ENCODE measurements around the gene TSEN34.
"Not testable (repeated sequence)": the region's sequence is repeated elsewhere in the genome, so short reads cannot be mapped to it uniquely, and the experiment has no call there.

Gene TSEN34

DNA sequence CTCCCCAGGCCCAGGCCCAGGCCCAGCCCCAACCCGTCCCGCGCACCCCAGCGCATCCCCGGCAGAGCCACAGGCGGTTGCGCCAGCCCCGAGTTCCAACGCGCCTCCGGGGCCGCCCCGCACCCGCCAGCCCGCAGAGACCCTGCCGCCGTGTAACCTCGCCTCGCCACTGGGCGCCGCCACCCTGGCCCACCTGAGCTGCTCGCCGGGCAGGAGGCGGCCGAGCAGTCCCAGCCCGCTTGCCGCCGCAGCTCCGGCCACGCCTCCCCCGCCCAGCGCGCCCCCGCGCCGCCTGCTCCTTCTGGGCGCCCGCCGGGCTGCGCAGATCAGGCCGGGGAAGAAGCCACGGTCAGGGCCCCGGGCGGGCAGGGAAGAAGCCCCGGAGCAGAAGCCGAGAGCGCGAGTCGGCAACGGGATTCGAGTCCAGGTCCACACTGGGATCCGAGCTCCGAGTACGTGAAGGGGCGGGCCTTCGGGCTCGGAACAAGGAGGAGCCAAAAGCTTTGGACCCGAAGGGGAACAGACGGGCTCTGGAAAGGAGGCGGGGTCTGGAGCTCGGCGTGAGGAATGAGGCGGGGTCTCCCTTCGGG, 1.9 kb upstream of the TSEN34 start, which contains the start of gene MBOAT7:
MBOAT7 (minus strand) TSS at position 436 of the 590 bp plus-strand sequence. CDS start 1,072 bp downstream, outside the sequence.
- no peak for DNase-seq

DNA sequence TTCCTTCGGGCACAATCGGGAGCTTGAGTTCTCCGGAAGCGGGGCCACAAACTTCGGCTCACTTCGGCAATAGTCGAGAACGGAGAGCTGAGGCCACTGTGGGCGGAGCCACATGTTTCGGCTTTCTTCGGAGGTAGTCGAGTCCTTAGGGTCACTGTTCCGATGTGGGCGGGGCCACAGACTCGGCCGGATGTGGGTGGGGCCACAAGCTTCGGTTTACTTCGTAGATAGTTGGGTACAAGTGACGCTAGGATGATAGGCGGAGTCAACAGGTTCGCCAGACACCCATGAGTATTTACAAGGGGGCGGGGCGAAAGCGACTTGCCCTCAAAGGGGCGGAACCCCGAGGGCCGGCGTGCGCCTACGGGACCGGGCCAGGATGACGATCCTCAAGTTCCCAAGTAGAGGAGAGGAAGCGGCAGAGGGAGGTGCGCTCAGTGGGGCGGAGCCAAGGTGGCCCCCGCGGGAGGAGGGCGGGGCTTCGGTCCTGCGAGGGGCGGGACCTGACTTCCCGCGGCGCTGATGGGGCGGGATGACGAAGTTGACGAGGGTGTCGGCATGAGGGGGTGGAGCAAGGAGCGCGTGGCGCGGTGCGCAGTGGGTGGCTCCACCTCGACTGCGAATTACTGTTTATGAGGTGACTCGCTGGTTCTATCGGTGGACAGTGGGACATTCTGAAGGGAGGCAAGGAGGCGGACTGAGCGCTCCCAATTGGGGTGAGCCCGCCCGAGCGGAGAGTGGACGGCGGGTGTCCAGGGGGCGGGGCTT, 1.2 kb upstream of the TSEN34 start:
- peak; percentile 100 for DNase-seq

DNA sequence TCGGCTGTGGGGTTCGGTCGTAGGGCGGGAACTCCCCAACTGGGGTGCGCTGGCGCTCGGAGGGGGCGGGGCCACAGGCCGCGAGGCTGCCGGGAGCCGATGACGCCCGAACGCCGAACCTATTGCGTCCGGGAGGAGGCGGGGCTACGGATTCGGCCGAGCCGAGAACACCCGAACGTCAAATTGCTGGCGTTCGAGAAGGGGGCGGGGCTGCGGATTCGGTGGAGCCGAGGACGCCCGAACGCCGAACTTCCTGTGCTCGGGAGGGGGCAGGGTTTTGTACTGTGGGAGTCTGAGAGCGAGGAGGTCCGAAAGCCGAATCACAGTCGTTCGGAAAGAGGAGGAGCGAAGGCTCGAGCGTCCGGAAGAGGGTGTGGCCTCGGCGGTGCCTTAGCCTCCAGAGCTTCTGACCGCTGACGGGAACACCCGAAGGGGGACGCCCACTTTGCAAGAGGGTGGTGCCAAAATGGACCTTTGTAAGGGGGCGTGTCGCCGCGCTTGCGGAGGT, 551 bp upstream of the TSEN34 start:
- peak; percentile 100 for DNase-seq

DNA sequence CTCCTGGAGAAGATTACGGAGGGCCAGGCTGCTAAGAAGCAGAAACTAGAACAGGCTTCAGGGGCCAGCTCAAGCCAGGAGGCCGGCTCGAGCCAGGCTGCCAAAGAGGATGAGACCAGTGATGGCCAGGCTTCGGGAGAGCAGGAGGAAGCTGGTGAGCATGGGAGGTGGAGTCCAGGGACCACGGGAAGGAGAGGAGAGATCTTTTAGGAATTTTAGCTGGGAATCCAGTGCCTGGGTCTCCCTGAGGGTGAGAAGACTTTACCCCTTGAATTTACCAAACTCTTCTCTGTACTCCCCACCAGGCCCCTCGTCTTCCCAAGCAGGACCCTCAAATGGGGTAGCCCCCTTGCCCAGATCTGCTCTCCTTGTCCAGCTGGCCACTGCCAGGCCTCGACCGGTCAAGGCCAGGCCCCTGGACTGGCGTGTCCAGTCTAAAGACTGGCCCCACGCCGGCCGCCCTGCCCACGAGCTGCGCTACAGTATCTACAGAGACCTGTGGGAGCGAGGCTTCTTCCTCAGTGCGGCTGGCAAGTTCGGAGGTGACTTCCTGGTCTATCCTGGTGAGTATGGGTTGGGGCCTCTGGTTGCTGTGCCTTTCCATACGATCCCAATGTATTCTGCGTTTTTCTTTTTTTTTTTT, 824 bp downstream of the TSEN34 start:
- no peak for DNase-seq

DNA sequence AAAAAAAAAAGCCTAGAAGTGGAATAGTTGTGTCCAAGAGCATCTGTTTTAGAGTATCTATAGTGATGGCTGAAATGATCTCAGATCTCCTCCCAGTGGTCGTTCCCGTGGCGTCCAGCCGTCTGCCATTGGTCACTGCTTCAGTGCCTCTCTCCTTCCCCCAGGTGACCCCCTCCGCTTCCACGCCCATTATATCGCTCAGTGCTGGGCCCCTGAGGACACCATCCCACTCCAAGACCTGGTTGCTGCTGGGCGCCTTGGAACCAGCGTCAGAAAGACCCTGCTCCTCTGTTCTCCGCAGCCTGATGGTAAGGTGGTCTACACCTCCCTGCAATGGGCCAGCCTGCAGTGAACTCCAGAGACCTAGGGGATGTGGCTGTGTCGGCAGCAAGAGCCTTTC, 1.9 kb downstream of the TSEN34 start:
- DNase-seq = no peak

DNA sequence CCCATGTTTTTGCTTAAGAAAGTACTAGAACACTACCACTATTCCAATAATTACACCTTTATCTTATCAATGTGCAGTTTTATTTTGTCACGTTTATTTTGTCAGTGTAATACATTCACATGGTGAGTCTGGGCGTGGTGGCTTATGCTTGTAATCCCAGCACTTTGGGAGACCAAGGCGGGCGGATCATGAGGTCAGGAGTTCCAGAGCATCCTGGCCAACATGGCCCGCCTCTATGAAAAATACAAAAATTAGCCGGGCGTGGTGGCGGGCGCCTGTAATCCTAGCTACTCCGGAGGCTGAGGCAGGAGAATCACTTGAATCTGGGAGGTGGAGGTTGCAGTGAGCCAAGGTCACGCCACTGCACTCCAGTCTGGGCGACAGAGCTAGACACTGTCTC, 3.4 kb downstream of the TSEN34 start:
- DNase-seq = not testable (repeated sequence)

DNA sequence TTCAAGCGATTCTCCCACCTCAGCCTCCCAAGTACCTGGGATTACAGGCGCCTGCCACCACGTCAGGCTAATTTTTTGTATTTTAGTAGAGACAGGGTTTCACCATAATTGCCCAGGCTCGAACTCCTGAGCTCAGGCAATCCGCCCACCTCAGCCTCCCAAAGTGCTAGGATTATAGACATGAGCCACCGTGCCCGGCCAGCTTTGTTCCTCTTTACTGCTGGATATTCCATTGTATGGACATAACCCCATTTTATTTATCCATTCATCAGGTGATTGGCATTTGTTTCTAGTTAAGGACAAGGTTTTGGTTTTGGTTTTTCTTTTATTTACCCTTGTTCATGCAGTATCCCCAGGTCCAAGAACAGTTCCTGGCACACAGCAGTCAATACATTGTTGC, 5.4 kb downstream of the TSEN34 start:
- no peak for DNase-seq

DNA sequence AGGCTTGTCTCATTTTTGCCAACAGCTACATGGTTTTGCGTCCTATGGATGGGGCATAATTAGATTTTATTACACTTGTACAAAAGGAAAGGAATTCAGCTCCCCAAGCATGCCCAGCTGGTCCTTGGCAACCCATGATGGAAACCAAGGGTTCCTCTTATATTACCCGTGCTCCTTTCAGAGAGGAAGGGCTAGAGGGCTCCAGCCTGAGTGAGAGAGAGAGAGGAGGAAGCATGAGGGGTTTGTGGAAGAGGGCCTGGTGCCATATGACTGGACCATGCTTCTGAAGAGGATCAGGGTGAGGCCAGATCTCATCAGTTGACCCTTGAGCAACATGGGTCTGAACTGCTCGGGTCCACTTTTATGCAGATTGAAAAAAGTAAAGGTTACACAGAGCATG, 6.0 kb downstream of the TSEN34 start:
- DNase-seq = no peak

DNA sequence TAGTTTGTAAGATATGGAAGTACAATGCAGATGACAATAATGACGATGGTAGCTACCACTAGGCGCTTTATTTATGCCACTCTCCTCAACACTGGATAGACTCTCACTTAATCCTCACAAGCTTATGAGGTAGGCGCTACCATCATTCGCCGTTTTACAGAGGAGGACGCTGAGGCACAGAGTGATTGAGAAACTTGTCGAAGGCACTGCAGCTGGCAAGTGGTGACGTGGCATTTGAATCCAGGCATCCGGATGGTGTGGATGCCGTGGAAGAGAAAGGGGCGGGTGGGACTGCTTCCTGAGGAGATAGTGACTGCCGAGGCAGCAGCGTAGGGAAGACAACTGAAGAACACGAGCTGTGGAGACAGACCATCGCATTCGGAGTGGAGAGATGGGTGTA, 8.3 kb downstream of the TSEN34 start:
- no peak for DNase-seq

DNA sequence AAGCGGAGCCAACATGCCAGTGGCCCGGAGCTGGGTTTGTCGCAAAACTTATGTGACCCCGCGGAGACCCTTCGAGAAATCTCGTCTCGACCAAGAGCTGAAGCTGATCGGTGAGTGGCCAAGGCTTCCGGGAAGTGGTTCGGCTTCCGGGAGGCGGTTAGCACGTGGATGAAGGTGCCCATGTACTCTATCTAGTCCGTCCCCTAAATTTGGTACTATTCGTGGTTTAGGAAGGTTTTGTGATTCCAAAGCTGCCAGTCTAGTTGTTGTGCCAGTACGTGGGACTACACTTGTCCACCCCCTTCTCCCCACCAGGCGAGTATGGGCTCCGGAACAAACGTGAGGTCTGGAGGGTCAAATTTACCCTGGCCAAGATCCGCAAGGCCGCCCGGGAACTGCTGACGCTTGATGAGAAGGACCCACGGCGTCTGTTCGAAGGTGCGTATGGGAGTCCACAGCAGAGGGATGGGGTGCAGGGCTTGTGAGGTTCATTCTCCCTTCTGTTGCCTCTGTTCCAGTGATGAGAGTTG, 10.1 kb downstream of the TSEN34 start:
- DNase-seq = no peak

DNA sequence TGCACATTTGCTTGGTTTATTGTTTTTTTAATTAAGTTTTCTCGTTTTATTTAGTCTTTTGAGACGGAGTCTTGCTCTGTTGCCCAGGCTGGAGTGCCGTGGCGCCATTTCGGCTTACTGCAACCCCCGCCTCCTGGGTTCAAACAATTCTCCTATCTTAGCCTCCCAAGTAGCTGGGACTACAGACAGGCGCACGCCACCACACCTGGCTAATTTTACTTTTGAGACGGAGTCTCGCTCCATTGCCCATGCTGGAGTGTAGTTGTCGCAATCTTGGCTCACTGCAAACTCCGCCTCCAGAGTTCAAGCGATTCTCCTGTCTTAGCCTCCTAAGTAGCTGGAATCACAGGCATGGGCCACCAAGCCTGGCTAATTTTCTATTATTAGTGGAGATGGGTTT, 10.9 kb downstream of the TSEN34 start:
- no peak for DNase-seq

DNA sequence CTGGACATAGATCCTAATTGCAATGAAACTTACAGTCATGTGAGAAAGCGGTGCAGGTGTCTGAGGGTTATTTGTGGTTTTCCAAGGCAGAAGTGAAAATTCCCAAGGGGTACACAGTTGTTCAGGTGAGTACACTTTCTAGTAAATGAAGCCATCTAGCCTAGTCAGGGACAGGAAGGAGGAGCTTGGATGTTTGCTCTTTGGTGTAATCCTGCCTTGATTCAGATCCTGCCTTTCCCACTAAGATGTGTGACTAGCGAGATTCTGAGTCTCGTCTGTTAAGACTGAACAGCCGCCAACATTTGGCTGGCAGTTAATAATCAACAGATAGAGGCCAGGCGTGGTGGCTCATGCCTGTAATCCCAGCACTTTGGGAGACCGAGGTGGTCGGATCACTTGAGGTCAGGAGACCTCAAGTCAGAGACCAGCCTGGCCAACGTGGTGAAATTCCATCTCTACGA, 12.1 kb downstream of the TSEN34 start:
- no peak for DNase-seq

DNA sequence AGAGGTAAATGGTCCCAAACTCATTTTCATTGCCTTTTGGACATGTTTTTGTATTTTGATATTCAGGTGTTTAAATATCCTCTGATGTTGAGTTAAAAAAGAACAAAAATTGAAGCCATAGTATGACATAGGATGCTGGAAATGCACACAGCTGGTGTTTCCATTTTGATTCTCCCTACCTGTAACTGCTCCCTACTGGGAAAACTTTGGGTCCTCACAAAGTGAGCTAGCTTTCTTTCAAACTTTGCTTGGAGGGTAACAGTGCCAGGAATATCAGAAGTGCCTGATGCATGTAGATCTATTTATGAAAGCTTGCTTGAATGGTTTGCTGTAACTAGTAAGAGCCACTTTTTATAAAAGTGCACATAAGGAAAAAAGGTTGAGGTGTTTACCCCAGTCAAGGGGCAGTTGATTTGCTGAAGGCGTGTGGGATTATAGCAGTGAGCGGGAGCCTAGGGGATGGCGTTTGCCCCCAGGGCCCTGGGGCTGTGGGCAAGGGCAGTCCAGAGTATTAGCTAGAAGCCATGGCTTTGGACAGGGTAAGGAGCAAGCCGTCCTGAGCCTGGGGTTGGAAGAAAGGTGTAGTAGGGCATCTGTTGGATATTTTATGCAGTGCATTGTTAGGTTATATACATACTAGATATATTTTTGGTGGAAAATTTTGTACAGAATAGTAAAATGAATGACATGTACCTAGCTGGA, 13.8 kb downstream of the TSEN34 start:
- DNase-seq = no peak

DNA sequence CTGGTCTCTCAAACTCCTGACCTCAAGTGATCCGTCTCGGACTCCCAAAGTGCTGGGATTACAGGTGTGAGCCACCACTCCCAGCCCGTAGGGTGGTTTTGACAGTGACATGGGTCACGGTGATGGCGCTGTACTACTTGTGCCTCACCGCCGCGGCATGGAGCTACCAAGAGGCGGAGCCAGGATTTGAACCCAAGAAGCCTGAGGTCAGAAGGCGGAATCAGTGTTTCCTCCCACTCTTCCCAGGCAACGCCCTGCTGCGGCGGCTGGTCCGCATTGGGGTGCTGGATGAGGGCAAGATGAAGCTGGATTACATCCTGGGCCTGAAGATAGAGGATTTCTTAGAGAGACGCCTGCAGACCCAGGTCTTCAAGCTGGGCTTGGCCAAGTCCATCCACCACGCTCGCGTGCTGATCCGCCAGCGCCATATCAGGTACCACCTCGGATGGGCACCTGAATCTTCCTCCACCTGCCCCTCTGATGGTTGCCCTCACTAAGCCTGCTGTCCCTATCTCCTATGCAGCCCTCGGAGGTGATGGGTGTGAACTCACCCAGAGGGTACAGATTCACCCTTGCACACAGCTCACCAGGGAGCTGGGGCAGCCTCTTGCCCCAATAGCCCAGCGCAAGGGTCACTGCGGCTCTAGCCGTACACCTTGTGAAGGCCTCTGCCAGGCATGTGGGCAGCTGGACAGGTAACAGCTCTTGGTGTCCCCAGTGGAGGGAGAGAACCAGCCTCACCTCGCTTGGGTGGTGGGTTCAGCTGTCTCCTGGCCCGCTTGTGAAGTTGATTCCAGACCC, 15.1 kb downstream of the TSEN34 start:
- no peak for DNase-seq

DNA sequence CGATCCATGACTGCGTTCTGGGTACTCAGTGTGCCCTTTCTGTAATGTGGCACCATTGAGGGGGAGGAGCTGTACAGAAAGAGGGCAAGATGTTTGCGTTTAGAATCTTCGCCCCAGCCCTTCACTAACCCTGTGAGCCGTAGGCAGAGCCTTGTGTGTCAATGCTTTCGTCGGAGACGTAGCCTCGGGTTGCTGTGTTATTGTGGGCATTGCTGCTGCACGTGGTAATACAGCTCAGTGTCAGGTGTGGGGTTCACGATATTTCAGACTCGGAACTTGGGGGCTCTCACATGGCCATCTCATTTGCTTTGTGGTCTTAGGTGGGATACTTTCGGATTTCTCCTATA, 15.7 kb downstream of the TSEN34 start:
- DNase-seq = no peak

DNA sequence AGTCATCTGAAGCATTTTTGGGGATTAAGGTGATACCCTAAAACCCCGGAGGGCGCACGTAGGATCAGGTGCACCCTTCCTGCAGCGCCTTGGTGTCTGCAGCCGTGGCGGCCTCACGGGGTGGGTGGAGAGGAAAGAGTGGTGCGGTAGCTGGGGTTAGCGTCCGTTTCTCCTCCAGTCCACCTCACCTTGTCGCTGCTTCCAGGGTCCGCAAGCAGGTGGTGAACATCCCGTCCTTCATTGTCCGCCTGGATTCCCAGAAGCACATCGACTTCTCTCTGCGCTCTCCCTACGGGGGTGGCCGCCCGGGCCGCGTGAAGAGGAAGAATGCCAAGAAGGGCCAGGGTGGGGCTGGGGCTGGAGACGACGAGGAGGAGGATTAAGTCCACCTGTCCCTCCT, 16.1 kb downstream of the TSEN34 start:
- DNase-seq = not testable (repeated sequence)

DNA sequence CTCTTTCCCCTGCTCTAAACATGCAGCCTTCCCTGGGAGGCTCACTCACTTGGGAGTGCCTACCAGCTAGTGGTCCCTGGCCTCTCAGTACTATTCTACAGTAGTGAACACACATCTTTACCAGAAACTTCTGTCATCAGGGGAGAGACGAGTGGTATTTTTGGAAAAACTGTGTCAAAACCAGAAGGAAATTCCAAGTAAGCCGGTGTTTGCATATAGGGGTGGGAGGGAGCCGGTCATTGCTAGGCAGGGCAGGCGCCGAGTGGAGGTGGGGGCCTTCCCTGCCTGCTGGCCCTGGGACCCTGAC, 16.5 kb downstream of the TSEN34 start:
- no peak for DNase-seq

DNA sequence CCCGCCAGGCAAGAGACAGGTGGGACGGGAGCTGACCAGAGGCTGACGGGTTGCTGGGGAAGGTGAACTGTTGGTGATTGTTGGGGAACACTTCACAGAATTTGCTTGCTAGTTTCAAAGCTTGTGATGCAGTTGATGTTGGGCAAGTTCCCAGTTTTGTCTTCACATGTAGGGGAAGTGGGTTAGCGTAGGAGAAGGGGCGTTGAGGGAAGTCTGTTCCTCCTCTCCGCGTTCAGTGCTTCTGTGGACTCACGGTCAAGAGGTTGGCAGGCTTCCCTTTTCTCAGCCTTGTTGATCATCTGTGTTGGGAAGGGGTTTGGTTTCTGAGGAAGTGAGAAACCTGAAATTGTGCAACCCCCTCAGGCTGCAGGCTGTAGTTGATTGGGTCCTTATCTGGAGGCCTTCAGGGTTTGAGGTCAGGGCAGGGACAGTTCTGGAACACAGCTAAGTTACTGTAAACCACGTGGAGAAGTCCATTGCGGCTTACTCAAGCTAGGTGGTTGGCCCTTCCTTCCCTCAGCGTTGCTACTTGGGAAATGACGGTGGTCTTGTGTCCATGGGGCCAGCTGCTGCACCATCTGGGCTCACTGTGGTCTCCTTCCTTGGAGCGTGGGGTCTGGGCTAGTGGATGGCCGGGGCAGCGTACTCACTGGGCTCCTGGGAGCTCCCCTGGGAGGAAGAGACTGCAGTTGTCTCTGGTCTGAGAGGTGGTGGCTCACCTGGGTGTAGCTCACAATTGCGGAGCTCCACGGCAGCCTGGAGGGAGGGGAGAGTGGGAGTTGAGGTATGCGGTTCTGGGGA, 17.1 kb downstream of the TSEN34 start:
- DNase-seq = peak; percentile 27

DNA sequence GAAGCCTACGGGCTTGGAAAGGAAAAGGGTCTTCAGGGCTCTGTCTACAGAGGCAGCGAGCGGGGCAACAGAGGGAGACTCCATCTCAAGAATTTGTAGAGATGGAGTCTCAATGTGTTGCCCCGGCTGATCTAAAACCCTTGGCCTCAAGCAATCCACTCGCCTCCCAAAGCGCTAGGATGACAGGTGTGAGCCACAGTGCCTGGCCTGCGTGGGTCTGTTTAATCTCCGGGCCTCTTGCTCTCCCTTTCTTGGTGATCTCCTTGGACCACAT, 17.6 kb downstream of the TSEN34 start:
- DNase-seq = no peak

DNA sequence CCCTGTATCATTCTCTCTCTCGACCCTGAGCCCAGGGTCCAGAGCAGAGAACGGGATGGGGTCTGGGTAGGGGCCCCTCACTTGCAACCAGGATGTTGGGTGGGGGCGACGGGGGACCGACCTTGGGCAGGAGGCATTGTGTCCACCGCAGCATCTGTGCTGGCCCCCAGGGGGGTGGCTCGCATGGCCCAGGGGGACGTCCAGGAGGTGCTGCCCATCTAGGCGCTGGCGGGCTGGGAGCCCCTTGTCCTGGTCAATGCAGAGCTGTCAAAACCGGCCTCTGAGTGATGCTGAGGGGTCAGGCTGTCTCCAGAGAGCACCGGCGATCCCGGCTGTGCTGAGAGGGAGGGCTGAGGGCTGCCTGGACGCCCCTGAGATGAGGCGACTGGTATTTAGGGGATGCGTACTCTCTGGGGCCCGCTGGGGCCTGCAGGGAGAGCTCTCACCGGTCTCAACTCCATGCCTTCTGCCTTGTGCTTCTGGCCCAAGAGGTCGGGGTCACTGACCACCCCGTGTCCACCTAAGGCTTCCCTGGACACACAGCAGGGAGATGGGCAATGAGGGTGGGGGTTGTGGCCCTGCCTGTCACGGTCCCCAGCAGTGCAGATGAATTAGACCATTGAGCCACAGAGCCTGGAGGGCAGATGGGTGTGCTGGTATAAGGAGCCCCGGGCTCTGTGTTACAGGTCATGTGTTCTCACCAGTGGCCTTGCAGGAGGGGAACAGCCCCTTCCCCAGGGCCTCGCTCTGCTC, 18.1 kb downstream of the TSEN34 start:
- no peak for DNase-seq

Measured in central memory CD4-positive, alpha-beta T cell (primary cell).